Globus pallidus (tissue), 1 donor: ENCODE data around the gene SENP1.
A peak's percentile ranks its signal among the peaks of the same experiment; 100 is the strongest.

ENCODE experiments used
- DNase-seq: peaks from one replicate; pipeline ENCODE4 v3.0.0-alpha.2; 2015; ENCODE audit warnings: low spot score

Gene SENP1

DNA sequence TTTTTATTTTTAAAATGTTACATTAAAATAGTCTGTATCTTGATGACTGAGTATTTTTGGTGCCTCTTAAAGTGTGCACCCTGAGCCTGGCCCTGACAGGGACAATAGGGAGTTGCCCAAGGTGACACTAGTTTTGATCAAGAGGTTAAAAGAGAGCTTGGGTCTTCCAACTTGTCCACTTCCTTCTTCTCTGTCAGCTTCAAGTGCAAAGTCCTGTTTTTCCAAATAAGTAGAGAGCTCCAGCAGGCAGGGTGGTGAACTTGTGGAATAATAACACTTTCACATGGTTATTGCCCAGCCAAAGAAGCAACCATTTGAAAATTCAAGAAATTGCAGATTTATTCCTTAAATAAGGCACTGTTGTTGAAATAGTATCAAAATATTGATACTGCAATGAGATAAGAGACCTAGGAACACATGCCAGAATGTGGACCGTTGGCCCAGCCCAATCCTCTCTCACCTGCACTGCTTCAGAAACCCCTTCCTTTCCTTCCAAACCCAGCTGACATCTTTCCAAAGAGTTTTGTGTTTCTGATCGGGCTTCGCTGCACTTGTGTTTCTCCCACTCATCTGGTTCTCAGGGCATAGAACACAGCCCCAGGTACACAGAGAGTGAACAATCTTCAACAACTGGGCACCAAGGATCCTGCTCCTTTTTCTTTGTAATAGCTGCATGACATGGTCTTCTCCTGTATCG is 87.8 kb downstream of the SENP1 start:
- no peak for DNase-seq

DNA sequence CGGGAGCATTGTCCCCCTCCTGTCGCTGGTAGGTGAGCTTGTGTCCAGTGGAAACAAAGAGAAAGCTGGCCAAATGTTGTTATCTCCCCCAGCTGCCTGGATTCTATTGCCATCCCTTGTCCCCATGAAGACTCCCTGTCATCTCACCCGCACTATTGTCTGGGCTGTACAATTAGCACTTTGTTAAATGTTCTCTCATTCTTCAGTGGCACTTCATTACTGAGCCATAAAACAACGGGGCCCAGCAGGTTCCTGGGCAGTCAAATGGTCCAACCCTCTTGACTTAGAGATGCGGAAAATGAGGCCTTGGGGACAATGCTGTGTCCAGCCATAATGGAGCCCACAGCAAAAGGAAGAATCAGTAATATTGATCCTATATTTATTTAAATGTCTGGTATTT is 88.4 kb downstream of the SENP1 start:
- DNase-seq, result peak; percentile 84

DNA sequence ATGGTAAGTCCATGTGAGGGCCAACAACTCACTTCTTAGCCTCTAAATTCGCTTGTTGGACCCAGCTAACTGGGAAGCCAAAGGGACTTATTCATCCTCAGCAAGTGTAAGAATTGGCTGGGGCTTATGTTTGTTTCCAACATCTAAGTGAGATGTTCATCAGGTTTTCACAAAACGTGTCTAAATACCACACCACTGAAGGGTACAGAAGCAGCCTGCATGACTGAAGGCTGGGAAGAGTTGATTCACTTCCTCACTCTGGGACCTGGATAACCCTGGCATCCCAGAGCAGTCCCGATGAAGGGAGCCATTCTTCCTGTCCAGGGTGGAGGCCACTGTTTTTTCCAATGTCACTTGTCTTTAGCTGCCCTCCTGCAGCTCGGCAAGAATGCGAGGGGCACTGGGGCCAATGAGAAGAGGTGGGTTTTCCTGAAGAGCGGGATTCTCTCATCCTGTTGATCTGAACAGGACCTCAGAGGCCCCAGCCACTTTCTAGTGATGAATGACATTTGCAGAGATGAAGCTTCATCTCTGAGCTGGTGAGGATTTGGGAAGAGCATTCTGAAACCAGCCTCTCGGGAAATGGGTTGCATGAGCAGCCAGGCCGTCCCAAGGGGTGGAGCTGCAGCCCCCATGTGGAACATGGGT is 89.4 kb downstream of the SENP1 start:
- no peak for DNase-seq

DNA sequence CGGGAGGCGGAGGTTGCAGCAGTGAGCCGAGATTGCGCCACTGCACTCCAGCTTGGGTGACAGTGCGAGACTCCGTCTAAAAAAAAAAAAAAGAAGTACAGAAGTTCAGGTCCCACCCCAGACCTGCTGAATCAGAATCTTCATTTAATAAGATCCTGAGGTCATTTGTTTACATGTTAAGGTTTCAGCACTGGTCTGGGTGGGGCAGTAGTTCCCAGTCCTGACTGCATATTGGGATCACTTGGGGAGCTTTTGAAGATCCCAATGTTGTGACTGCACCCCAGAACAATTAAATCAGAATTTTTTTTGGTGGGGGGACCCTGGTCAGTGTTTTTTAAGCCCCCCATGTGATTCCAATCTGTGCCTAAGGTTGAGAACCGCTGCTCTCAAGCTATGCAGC is 89.9 kb downstream of the SENP1 start:
- DNase-seq, result no peak

DNA sequence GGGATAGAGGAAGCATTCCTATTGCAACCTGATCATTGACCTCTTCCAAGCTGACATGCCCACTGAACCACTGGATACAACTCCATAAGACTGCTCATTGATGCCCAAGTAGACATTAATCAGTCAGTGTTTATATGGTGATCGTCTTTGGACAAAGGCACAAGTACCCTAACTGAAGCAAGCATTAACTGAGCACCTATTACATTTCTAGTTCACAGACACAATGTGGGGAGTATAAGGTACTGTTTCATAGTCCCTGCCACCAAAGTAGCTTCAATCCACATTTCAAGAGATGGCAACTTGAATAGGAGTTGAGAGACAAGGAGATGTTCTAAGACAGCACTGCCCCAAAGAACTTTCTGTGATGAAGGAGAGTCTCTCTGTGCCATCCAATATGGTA is 90.8 kb downstream of the SENP1 start:
- DNase-seq, result no peak

DNA sequence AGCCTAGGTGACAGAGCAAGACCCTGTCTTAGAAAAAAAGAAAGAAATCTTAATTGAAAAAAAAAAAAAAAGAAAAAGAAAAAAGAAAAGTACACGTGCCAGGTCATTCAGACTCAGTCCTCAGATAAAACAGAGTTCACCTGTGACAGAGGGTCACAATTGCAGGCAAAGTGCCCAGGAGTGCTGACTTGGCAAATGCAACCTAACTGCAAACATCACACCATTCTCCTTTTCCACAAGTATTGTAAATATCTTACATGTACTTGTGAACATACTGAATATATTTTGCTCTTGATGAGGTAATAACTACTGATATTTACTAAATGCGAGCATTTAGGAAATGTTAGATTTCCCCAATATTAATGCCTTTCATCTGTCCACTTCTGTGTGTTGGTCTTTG is 92.6 kb downstream of the SENP1 start:
- DNase-seq, result no peak

DNA sequence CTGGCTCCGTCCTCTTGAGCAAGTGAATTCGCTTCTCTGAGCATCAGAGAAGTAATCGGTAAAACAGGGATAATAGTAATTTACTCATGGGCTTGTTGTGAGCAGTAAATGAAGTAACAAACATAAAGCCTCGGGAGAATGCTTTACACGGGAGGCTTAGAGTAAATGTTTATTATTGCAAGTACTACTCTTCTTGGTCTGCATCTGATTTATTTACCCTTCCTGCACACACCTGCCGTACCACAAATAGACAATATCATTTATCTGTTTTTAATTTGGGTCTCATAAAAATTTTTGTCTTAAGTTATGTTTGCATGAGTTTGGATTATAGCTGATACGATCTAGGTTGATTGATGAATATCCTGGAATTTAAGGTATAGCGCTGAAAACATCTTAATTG is 93.8 kb downstream of the SENP1 start:
- no peak for DNase-seq

DNA sequence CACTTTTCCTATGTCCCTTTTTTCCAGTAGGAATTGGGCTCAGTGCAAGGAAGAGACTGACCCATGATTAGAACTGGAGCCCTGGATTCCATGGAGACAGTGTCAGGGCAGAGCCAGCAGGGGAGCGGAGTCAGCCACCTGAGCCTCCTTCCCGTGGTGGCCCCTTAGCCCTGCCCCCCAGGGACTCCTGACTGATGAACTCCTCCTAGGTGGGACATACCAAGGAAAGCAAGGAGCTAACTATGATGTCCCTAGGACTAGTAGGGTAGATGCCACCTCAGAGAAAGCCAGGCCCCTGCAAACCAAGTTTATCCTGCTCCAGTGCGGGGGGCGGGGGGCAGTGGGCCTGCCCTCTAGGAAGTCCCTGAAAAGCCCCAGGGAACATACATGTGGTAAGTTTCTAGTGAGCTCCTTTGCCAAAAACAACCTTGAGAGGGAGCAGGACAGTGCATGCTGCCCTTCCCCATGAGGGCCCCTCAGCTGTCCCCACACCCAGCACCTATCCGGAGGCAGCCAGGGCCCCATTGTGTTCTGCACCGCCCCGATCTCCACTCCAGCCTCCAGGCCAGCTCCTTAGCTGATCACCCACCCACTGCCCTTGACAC is 95.4 kb downstream of the SENP1 start:
- DNase-seq, result no peak

DNA sequence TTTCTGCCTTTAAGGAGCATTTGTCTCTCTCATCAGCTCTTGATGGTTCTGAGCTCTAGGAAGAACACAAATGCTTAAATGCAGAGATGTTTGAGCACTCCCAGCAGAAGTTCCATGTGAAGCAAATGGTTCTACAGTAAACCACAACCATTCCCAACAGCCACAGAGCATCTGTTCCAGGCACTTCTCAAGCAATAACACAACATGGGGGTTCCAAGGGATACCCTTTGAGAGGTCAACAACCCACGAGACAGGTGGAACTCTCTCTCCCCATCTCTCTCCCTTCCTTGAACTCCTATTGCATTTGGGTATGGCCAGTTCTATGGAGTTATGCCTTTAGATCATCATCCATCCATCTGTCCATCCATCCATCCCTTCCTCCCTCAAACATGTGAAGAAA is 96.4 kb downstream of the SENP1 start:
- DNase-seq, result no peak

DNA sequence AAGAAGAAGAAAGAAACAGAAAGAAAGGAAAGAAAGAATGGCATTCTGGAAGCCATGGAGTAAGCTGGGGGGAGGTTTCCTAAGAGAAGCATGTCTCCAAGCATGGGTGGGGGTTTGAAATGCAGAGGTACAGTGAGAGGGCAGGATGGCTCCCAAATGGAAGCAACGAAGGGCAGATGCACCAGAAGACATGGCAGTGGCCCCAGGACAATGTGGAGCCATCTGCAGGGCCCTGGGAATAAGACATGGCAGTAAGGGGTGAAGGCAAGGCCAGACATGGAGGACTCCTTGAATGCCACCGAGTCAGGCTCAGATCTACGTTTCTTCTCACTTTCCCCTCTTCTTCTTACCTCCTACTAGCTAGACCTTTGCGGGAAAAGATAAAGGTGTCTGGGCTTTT is 96.9 kb downstream of the SENP1 start:
- DNase-seq, result no peak

DNA sequence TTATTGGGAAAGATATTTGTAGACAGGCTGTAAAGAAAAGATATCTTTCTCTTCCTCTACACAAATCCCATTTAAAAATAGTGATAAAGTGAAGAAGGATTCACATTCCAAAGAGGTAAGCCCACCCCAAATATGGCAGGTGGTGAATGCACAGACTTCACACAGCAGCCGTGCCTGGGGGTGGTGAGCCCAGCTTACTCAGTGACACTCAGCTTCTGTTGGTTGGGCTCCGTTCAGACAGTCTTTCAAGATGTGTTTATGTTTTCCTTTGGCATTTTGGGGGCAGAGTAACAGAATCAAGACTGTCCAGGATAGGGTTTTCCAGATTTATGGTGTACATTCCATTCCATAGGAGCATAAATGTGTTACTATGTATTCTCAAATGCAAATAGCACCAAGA is 97.5 kb downstream of the SENP1 start:
- no peak for DNase-seq

DNA sequence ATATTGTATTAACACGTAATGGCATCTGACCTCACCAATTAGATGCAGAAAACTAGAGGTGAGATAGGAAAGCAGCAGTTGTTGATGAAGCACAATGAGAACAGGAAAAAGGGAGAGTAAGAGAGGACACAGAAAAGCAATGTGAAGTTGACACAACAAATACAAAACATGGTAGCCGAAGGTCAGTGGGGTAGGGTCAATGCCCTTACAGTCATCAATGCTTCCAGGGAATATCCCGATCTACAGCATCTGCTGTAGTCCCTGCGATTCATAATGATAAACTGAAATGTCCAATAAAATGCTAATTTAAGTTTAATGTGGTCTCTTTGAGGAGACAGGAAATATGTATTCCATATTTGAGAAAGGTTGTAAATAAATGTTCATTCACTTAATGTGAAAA is 98.7 kb downstream of the SENP1 start:
- DNase-seq, result no peak

DNA sequence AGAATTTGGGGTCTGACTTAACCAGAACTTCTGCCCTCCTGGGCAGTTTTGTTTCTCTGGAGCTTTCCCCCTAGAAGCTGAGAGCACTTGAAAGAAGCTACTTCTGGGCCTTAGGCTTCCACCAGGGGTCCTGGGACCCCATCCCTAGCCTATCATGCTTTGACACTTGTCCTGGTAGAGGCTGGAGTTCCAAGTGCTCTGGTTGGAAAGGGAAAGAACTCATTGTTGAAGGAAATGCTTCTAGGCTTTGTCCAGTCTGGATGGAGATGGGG is 100.2 kb downstream of the SENP1 start:
- no peak for DNase-seq

DNA sequence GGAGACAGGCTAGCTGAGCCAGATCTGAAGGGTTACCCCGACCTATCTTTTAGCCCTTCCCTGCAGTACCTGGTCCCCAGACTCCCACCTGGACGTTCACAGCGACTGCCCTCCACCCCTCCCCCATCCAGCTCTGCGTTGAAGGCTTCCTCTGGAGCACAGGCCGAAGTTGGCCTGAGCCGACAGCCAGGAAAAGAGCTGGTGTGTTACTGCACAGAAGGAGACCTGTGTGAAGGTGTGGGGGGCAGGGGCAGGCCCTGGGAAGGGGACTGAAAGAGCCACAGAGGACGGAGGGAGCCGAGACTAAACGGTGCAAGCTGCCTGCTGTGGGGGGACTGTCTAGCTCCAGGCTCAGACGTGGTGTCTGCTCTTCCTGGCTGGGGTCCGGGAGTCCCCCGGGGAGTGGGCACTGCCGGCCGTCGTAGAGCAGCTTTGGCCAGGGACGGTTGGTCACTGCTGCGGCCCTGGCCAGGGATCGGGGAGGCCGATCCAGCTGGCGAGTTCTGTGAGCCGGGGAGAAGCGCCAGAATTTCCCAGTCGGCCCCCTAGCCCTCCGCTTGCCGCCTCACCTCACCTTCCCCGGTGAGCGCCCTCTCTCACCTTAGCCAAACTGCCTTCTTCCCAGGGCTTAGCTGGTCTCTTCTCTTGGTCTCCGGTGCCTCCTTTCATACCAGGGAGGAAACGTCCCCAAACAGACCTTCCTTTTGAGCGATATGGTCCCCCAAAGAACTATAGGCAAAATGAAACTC is 100.7 kb downstream of the SENP1 start:
- DNase-seq, result no peak

DNA sequence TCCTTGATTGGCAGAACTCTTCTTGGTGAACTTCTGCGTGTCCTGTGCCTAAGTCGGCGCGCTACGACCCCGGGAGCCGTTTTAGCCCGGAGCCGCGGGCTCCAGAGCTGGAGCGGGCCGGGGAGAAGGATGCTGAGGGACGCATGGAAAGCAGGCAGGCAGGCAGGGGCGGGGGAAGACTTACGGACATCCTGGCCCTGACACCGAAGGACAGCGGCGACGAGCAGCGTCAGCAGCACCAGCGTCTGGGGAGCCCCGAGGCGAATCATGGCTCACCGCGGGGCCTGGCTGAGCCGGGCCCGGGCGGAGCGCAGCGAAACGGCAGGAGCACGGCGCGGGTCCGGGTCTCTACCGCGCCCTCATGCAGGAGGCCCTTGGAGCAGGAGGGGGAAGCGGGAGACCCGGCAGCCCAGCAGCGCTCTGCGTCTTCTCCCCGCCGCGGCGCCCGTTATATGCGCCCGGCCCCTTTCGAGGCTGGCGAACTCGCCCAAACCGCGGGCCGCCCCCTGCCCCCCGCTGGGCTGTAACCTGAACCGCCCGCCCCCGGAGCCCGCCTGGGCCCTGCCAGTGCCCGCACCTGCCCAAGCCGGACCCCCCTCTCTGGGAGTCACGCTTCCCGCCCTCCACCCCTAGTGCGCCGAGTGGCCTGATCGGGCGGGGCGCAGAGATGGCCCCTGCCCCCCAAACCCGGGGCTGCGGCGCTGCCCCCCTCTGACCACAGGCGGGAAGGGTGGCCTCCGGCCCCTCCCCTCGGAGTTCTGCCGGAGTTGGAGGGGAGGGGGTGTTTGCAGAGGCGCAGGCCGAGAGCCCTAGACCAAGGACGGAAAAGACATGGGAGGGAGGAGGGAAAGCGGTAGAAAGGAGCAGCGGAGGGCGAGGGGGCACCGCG is 101.6 kb downstream of the SENP1 start, which contains the start of gene COL2A1:
Gene COL2A1 (minus strand): TSS at position 424 of the 889 bp plus-strand sequence. CDS start 155 bp downstream, at position 269.
- no peak for DNase-seq

DNA sequence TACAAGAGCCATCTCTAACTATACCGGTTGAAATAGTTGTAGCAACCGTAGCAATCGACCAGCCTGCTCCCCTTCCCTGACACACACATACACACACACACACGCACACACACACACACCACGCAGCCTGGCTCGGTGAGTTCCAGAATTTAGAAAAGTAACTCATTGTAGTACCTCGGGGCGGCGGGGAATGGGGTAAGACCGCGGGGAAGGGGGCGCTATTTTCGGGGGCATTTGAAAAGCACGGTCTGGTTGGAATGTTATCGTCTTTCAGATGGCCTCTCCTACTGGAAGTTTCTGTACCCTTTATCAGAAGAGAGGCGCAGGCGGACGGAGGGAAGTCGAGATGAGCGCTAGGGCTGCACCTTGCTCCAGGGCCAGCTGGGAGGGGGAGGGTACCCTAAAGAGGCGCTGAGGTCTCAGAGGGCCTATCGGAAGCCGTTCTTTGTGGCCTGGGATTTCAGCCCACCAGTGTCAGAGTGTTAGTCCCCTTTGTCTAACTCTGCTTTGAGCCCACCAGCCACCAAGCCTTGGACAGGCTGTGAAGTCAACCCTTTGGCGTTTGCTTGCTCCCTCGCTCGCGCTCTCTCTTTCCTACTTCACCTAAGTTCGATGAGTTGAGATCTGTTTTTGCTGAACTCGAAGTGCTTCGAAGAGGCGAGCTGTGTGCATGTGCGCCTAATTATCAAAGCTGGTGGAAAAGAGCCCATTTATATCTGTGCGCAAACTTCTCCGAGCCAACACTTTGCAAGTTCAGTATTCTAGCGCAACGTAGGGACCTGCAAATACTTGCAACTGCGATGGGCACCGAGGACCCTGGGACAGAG is 102.4 kb downstream of the SENP1 start:
- no peak for DNase-seq

DNA sequence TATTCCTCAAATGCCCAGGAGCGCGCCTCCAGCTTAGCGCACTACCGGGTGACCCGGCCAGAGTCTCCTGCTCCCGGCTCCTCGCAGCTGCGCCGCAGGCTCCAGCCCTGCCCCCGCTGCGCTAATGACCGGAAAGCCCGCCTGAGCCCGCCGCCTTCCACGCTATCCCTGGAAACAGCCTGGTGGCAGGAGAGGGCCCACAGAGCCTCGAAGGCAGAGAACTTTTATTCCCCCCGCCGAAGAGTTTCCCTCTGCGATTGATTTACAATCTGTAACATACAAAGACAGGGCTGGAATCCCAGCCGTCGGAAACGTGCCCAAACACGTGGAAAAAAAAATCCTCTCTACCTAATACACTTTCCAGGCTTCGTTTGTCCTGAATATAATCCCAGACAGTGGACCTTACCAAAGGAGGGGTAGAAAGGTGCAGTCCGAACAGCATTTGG is 103.1 kb downstream of the SENP1 start:
- DNase-seq, result no peak

DNA sequence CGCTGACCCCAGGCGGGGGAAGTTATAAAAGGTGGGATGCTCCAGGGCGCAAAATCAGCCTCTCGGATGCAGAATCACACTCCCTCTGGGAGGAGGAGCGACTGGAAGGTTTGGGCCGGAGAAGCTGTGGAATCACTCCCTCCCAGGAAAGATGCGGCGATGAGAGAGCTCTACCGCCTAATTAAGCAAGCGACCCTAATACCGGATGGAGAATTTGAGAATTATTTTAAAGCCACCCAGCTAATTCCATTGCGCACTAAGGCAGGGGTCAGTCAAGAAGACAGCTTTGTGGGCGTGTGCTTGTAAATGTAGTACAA is 103.5 kb downstream of the SENP1 start:
- DNase-seq, result no peak

DNA sequence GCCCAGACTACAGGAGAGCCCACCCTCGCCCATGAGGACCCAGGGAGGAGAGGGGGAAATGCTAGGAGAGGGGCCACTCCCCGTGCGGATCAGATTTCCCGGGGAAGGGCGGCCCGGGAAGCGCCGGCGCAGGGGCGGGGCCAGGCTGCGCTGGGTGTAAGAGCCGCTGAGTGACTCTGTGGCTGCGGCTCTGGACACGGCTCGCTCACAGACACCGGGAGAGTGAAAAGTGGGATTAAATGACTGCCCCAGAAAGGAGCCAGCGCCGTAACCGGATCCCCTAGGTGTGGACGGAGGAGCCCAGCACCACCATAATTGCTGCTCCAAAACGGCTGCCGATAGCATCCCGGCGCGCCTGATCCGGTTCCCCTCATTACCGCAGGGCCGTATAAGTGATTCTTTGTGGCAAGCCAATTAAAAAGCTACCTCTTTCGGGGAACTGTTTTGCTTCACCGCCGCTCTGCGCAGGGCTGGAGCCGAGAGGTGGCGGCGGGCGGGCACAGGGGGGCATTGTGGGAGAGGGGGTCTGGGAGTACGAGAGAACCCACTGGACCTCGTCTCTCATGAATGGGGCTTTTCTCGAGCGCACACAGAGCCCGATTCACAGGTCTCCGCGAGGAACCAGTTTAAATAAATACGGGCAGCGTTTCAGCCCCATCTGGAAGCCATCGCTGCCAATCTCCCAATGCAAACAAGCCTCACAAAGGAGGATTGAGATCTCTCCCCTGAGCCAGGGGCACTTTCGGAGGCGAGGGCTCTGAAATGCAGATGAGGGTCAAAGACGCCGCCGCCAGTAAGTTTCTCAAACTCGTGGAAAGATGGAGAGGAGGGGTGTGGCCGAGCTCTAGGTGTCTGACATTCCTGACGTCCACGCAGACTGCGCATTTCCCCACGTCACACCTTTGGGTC is 104.1 kb downstream of the SENP1 start:
- DNase-seq, result peak; percentile 33

DNA sequence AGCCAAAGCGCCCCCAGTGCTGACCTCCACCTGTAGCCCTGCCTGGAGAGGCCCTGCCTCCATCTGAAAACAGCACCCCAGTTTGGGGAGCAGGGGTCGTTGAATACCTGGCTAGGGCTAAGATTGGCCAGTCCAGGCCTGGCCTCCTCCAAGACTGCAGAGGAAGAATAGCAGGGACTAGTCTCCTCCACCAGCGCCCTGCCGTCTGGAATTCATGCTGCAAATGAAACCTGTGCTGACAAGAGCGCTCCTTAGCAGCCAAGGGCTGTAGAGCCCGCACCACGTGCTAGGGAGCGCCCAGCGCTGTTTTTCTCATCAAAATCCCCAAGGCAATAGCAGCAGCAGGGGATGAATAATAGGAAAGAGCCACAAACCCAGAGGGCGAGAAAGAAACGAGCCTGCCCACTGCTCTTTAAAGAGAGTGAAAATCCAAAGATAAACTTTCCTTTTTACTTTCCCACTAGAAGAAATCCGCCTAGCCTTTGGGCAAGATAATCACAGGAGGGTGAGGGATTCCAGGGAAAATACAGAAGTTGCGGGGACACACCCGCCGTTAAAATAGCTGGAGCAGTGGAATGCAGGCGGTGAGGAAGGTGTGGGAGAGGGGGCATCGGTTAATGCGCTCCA is 104.9 kb downstream of the SENP1 start:
- no peak for DNase-seq
